ENCODE data around the gene EDIL3. TPM values are rescaled to one million over a fixed set of nuclear protein-coding genes. Genes with fewer than 3 reads are reported as not detected.

EDIL3 gene
- total and polyA plus RNA-seq, 9 of the 15 experiments (the other 6 are each of a cell fraction or from before 2014, with no cell fraction given) = 0.09 TPM; not detected in 8

- Histone ChIP-seq H3K9me1 (ENCODE audit: control insufficient read depth, insufficient read depth, low read length) (no peaks in the 10 kb centered on the region), H3K4me1 (replicated peaks in 1 of 2; ENCODE audit: control insufficient read depth in 2 of 2, insufficient read depth in 2 of 2, low read length in 2 of 2) (no peaks in the 10 kb centered on the region), H3K27ac (ENCODE audit: extremely low read depth, low read depth, low read length) (no peak overlapping the region), H3K36me3 (ENCODE audit: control insufficient read depth, insufficient read depth, low read length) (no peaks in the 10 kb centered on the region), H3K4me3 (no peak overlapping the region), H3K79me2 (ENCODE audit: control insufficient read depth, insufficient read depth, low read length) (no peaks in the 10 kb centered on the region), H3K9me3 (replicated peaks; ENCODE audit: control insufficient read depth, insufficient read depth, low read depth, low read length) (no peaks in the 10 kb centered on the region), H3K4me2 (ENCODE audit: insufficient read depth, low read length) (no peak overlapping the region), H3K9ac (ENCODE audit: insufficient read depth in 1 of 2, low read depth in 2 of 2, low read length in 2 of 2) (no peak overlapping the region), H2AFZ (ENCODE audit: low read depth, low read length) (no peak overlapping the region), H4K20me1 (replicated peaks; ENCODE audit: control insufficient read depth, insufficient read depth, low read length) (no peaks in the 10 kb centered on the region), H3K27me3 (ENCODE audit: control insufficient read depth in 2 of 2, insufficient read depth in 2 of 2, low read length in 2 of 2) (no peaks in the 10 kb centered on the region)
- DNase-seq (ENCODE audit: extremely low read depth in 1 of 4, low spot score in 3 of 4) (no peak), ATAC-seq (no peak), FAIRE-seq (no peak)
- ChIA-PET POLR2A (no interaction called here), CTCF (ENCODE audit: low intra/inter-chr PET ratio) (no interaction called here)
- no TSS peak for BruUV-seq (replicated peaks)
- in situ Hi-C loops (cut with MboI) = no loop called here
- intact Hi-C loops (cut with micrococcal nuclease) = no loop called here
- TF ChIP-seq CAMTA2 (CRISPR knock-in tag; conservative IDR thresholded peaks at IDR 0.05) = no peak
- no peak for TF ChIP-seq ZBTB43 (CRISPR knock-in tag; IDR thresholded peaks at IDR 0.05)
- TF ChIP-seq ZNF121 (CRISPR knock-in tag; conservative IDR thresholded peaks at IDR 0.05) = no peak
- no peak for TF ChIP-seq DDX20 (tag; IDR thresholded peaks at IDR 0.05; ENCODE audit: low read depth)
- TF ChIP-seq AFF1 (IDR thresholded peaks at IDR 0.05; ENCODE audit: low read depth in 1 of 2, partially characterized antibody in 2 of 2) = no peak
- no peak for TF ChIP-seq FIP1L1 (IDR thresholded peaks at IDR 0.05; ENCODE audit: low read depth, low read length, poor library complexity, severe bottlenecking)
- no peak for TF ChIP-seq ZC3H4 (CRISPR knock-in tag; IDR thresholded peaks at IDR 0.05; ENCODE audit: borderline replicate concordance)
- no peak for TF ChIP-seq ZNF695 (CRISPR knock-in tag; IDR thresholded peaks at IDR 0.05)
- no peak for TF ChIP-seq KAT2B (IDR thresholded peaks at IDR 0.05; ENCODE audit: low read depth, low read length)
- TF ChIP-seq ZNF174 (CRISPR knock-in tag; IDR thresholded peaks at IDR 0.05) = no peak
- TF ChIP-seq MYNN (IDR thresholded peaks at IDR 0.05) = no peak
- no peak for TF ChIP-seq MYNN (CRISPR knock-in tag; IDR thresholded peaks at IDR 0.05)
- TF ChIP-seq ERF (CRISPR knock-in tag; IDR thresholded peaks at IDR 0.05) = no peak
- TF ChIP-seq MLX (CRISPR knock-in tag; conservative IDR thresholded peaks at IDR 0.05) = no peak
- no peak for TF ChIP-seq ZNF354B (CRISPR knock-in tag; IDR thresholded peaks at IDR 0.05)
Measured at GRCh38 chr5:83988293-83988685, 396.4 kb downstream of the EDIL3 start.

All from K562 (cell line).